Vagina (tissue), 2 donors: Measurements from ENCODE around the gene SLC17A9.

Experiments
- CTCF ChIP-seq, 3 experiments: fragments of 450-650 bp in 2 of 3; fragments of 200-600 bp in 1 of 3; sonication (generic) in 1 of 3; IDR thresholded peaks; one replicate each; pipeline ENCODE4 v1.5.1; 2017 to 2019; ENCODE audit warnings: antibody characterized with exemption in 3 of 3, mild to moderate bottlenecking in 2 of 3, moderate library complexity in 2 of 3
- POLR2A ChIP-seq, 2 donors: fragments of 450-650 bp; IDR thresholded peaks; one replicate each; pipeline ENCODE4 v1.6.1; 2017; ENCODE audit warnings: antibody characterized with exemption in 2 of 2, mild to moderate bottlenecking in 2 of 2, moderate library complexity in 2 of 2

- TF ChIP-seq CTCF (IDR thresholded peaks at IDR 0.05) (no peak), POLR2A (IDR thresholded peaks at IDR 0.05) (no peak)
These were observed 63.3 kb downstream of the SLC17A9 start for GRCh38 chr20:63015662-63016361.
